SKM-1 treated with dmso at 0.1 percent for 144 hours (cell line): ENCODE results near the gene NARS2.

Source experiments
- DNase-seq: peaks from one replicate; lab custom pipeline; 2025; ENCODE audit not compliant: unreplicated experiment; lab: John Stamatoyannopoulos, UW

NARS2 gene

GRCh38 chr11:78417175-78417887 is 157.3 kb downstream of the NARS2 start, which contains the start of gene GAB2:
TSS of gene GAB2 (minus strand) at chr11:78417820. CDS start at chr11:78417720, 100 bp downstream.
- DNase-seq, result no peak

- DNase-seq, result peak; percentile 53
These were observed 158.1 kb downstream of the NARS2 start for GRCh38 chr11:78416285-78417174.

- DNase-seq, result no peak
These were observed 159.3 kb downstream of the NARS2 start for GRCh38 chr11:78415338-78415737.

- peak; percentile 15 for DNase-seq
These were observed 160.2 kb downstream of the NARS2 start for GRCh38 chr11:78414321-78415051.

- no peak for DNase-seq
These were observed 166.0 kb downstream of the NARS2 start for GRCh38 chr11:78408619-78409018.

GRCh38 chr11:78406568-78407196 is 168.0 kb downstream of the NARS2 start:
- no peak for DNase-seq

- DNase-seq, result no peak
These were observed 168.9 kb downstream of the NARS2 start for GRCh38 chr11:78405805-78406204.

- DNase-seq, result no peak
These were observed 170.9 kb downstream of the NARS2 start for GRCh38 chr11:78403781-78404180.

- DNase-seq, result no peak
These were observed 171.8 kb downstream of the NARS2 start for GRCh38 chr11:78402847-78403246.

- no peak for DNase-seq
These were observed 174.0 kb downstream of the NARS2 start for GRCh38 chr11:78400702-78401101.

- no peak for DNase-seq
These were observed 174.5 kb downstream of the NARS2 start for GRCh38 chr11:78400116-78400515.

GRCh38 chr11:78399136-78399535 is 175.5 kb downstream of the NARS2 start:
- no peak for DNase-seq

GRCh38 chr11:78398715-78399114 is 175.9 kb downstream of the NARS2 start:
- DNase-seq, result no peak

GRCh38 chr11:78397398-78397797 is 177.3 kb downstream of the NARS2 start:
- peak; percentile 37 for DNase-seq

GRCh38 chr11:78395597-78395996 is 179.1 kb downstream of the NARS2 start:
- DNase-seq, result no peak

GRCh38 chr11:78392854-78393253 is 181.8 kb downstream of the NARS2 start:
- no peak for DNase-seq

GRCh38 chr11:78391424-78391823 is 183.2 kb downstream of the NARS2 start:
- DNase-seq, result no peak

- peak; percentile 63 for DNase-seq
These were observed 183.9 kb downstream of the NARS2 start for GRCh38 chr11:78390809-78391208.

GRCh38 chr11:78386215-78386941 is 188.3 kb downstream of the NARS2 start:
- DNase-seq, result no peak
